IMR-90 (cell line): ENCODE data around the gene ABCC8.

ENCODE experiments used
- BHLHE40 ChIP-seq: fragments of 150-350 bp; IDR thresholded peaks from 2 replicates; pipeline ENCODE4 v1.6.1; 2016; ENCODE audit warnings: mild to moderate bottlenecking, low read depth, low read length
- CEBPB ChIP-seq: IDR thresholded peaks from 2 replicates; pipeline ENCODE4 v1.6.1; 2012; ENCODE audit warnings: low read depth, low read length, improper control_type of control experiment
- CHD1 ChIP-seq: IDR thresholded peaks from 2 replicates; pipeline ENCODE4 v1.6.1; 2012; ENCODE audit warnings: low read depth, low read length, improper control_type of control experiment
- CTCF ChIP-seq: conservative IDR thresholded peaks from 2 replicates; pipeline ENCODE4 v1.5.1; 2012; ENCODE audit warnings: mild to moderate bottlenecking, low read depth, low read length, improper control_type of control experiment
- FOS ChIP-seq: fragments of 150-350 bp; IDR thresholded peaks from 2 replicates; pipeline ENCODE4 v1.6.1; 2016; ENCODE audit warnings: low read depth, low read length
- MXI1 ChIP-seq: IDR thresholded peaks from 2 replicates; pipeline ENCODE4 v1.6.1; 2012; ENCODE audit warnings: low read depth, mild to moderate bottlenecking, low read length, moderate library complexity, borderline replicate concordance
- NFE2L2 ChIP-seq: fragments of 150-350 bp; IDR thresholded peaks from 2 replicates; pipeline ENCODE4 v1.6.1; 2016; ENCODE audit warnings: low read depth, mild to moderate bottlenecking, low read length
- POLR2A ChIP-seq: IDR thresholded peaks from 2 replicates; pipeline ENCODE4 v1.6.1; 2012; ENCODE audit warnings: mild to moderate bottlenecking, low read depth, low read length
- RAD21 ChIP-seq: IDR thresholded peaks from 2 replicates; pipeline ENCODE4 v1.6.1; 2012; ENCODE audit warnings: low read length, improper control_type of control experiment
- RCOR1 ChIP-seq: IDR thresholded peaks from 2 replicates; pipeline ENCODE4 v1.6.1; 2012; ENCODE audit warnings: mild to moderate bottlenecking, low read length, improper control_type of control experiment; ENCODE audit not compliant: insufficient replicate concordance
- RFX5 ChIP-seq: IDR thresholded peaks from 2 replicates; pipeline ENCODE4 v1.8.0; 2012; ENCODE audit warnings: low read depth, mild to moderate bottlenecking, low read length, moderate library complexity
- SMC3 ChIP-seq: fragments of 150-350 bp; IDR thresholded peaks from 2 replicates; pipeline ENCODE4 v1.6.1; 2016; ENCODE audit warnings: low read depth, mild to moderate bottlenecking, antibody characterized with exemption, low read length, moderate library complexity
- USF2 ChIP-seq: fragments of 150-350 bp; IDR thresholded peaks from 2 replicates; pipeline ENCODE4 v1.6.1; 2017; ENCODE audit warnings: mild to moderate bottlenecking, antibody characterized with exemption, low read length, low read depth

- no peak for TF ChIP-seq RAD21
- no peak for TF ChIP-seq CTCF
- TF ChIP-seq CHD1 = no peak
- TF ChIP-seq RCOR1 = no peak
- TF ChIP-seq CEBPB = no peak
- TF ChIP-seq BHLHE40 = no peak
- no peak for TF ChIP-seq SMC3
- TF ChIP-seq NFE2L2 = no peak
- no peak for TF ChIP-seq RFX5
- no peak for TF ChIP-seq USF2
- TF ChIP-seq POLR2A = no peak
- TF ChIP-seq MXI1 = no peak
- no peak for TF ChIP-seq FOS
Observed at GRCh38 chr11:17368551-17368950, 108.1 kb downstream of the ABCC8 start.
